ENCODE results near the gene PCDHGC5.

DNA sequence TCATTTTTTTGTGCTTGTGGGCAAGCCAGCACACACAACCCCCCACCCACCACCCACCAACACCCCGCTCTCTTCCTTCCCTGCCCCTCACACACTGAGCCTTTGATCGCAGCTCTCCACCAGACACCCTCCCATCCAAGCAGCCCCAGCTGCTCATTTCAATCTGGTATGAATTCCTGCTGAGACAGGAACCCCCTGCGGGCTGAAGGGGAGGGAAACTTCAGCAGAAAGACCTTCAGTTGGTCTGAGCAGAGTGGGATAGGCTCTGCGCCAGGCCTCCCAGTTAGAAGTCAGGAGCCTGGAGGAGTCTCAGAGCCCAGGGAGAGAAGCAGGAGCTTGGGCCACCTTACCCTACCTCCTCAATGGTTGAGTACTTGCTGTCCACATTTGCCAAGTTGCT, 7.2 kb downstream of the PCDHGC5 start:
- TF ChIP-seq, protein P1, sequence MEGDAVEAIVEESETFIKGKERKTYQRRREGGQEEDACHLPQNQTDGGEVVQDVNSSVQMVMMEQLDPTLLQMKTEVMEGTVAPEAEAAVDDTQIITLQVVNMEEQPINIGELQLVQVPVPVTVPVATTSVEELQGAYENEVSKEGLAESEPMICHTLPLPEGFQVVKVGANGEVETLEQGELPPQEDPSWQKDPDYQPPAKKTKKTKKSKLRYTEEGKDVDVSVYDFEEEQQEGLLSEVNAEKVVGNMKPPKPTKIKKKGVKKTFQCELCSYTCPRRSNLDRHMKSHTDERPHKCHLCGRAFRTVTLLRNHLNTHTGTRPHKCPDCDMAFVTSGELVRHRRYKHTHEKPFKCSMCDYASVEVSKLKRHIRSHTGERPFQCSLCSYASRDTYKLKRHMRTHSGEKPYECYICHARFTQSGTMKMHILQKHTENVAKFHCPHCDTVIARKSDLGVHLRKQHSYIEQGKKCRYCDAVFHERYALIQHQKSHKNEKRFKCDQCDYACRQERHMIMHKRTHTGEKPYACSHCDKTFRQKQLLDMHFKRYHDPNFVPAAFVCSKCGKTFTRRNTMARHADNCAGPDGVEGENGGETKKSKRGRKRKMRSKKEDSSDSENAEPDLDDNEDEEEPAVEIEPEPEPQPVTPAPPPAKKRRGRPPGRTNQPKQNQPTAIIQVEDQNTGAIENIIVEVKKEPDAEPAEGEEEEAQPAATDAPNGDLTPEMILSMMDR (IDR thresholded peaks at IDR 0.05), result no peak
- no peak for TF ChIP-seq POLR2A (IDR thresholded peaks at IDR 0.05)

Measured in body of pancreas (tissue), 4 donors.